IMR-90 (cell line): ENCODE data around the gene KIAA1328. TPM values are rescaled to one million over a fixed set of nuclear protein-coding genes. Genes with fewer than 3 reads are reported as not detected.

ENCODE experiments used
- ATAC-seq: fragments of 200-7000 bp; cut with Tn5 transposase; 2 replicates; pipeline ENCODE4 v1.9.1; 2020; ENCODE audit warnings: low read depth, mild to moderate bottlenecking, moderate library complexity
- BruUV-seq: library from RNA; stranded (reverse); fragments of 400-500 nt; replicated peaks from 2 replicates; lab custom pipeline; 2021; lab: Mats Ljungman, UMichigan
- CTCF ChIA-PET: fragments of 300-600 bp; formaldehyde crosslinking; extraction: SDS; loops from one replicate; lab custom pipeline; 2021; ENCODE audit warnings: antibody characterized with exemption; lab: Yijun Ruan, JAX
- POLR2A ChIA-PET: fragments of 300-600 bp; sonication (Branson Sonifier 250); formaldehyde crosslinking; loops from one replicate; lab custom pipeline; 2022; ENCODE audit warnings: antibody characterized with exemption; ENCODE audit not compliant: unreplicated experiment; lab: Charles Lee
- DNase-seq: peaks from one replicate; pipeline ENCODE4 v3.0.0; 2013
- H2AFZ ChIP-seq: replicated peaks from 2 replicates; pipeline ENCODE3; 2013; ENCODE audit warnings: low read length, mild to moderate bottlenecking; ENCODE audit not compliant: poor library complexity
- H2AK5ac ChIP-seq: 2 replicates; pipeline ENCODE4 v1.6.1; 2013; ENCODE audit warnings: low read depth, low read length, inconsistent platforms
- H2AK9ac ChIP-seq: replicated peaks from 2 replicates; pipeline ENCODE3; 2013; ENCODE audit warnings: mild to moderate bottlenecking, low read depth, low read length, moderate library complexity; ENCODE audit not compliant: poor library complexity
- H2BK120ac ChIP-seq: 2 replicates; pipeline ENCODE4 v1.6.1; 2013; ENCODE audit warnings: low read depth, low read length, inconsistent platforms
- H2BK15ac ChIP-seq: 3 replicates; pipeline ENCODE4 v1.6.1; 2013; ENCODE audit warnings: low read depth, low read length, inconsistent platforms
- H2BK20ac ChIP-seq: 2 replicates; pipeline ENCODE4 v1.6.1; 2013; ENCODE audit warnings: low read depth, mild to moderate bottlenecking, inconsistent platforms, low read length, moderate library complexity
- H2BK5ac ChIP-seq: 2 replicates; pipeline ENCODE4 v1.6.1; 2013; ENCODE audit warnings: mild to moderate bottlenecking, low read depth, low read length, inconsistent platforms; ENCODE audit not compliant: poor library complexity, severe bottlenecking
- H3K14ac ChIP-seq: replicated peaks from 2 replicates; pipeline ENCODE4 v1.6.1; 2013; ENCODE audit warnings: low read depth, low read length, inconsistent platforms
- H3K18ac ChIP-seq: 2 replicates; pipeline ENCODE4 v1.6.1; 2013; ENCODE audit warnings: low read depth, low read length, control low read depth
- H3K23ac ChIP-seq: 2 replicates; pipeline ENCODE4 v1.6.1; 2013; ENCODE audit warnings: low read depth, low read length, inconsistent platforms
- H3K27ac ChIP-seq: 2 replicates; pipeline ENCODE4 v1.5.1; 2013; ENCODE audit warnings: mild to moderate bottlenecking, control low read depth, low read length; ENCODE audit not compliant: insufficient read depth
- H3K27me3 ChIP-seq: 2 replicates; pipeline ENCODE4 v1.6.1; 2013; ENCODE audit warnings: low read length; ENCODE audit not compliant: control insufficient read depth, insufficient read depth
- H3K36me3 ChIP-seq: 2 replicates; pipeline ENCODE4 v1.6.1; 2013; ENCODE audit warnings: low read length, mixed read lengths; ENCODE audit not compliant: control insufficient read depth, insufficient read depth
- H3K4ac ChIP-seq: 2 replicates; pipeline ENCODE4 v1.6.1; 2013; ENCODE audit warnings: low read depth, low read length, inconsistent platforms
- H3K4me1 ChIP-seq: 2 replicates; pipeline ENCODE4 v1.6.1; 2013; ENCODE audit warnings: low read length, mixed read lengths; ENCODE audit not compliant: control insufficient read depth, insufficient read depth
- H3K4me2 ChIP-seq: 2 replicates; pipeline ENCODE4 v1.6.1; 2013; ENCODE audit warnings: low read depth, mild to moderate bottlenecking, control low read depth, low read length, moderate library complexity
- H3K4me3 ChIP-seq: 2 replicates; pipeline ENCODE4 v1.5.1; 2013; ENCODE audit warnings: low read depth, mild to moderate bottlenecking, control low read depth, low read length, moderate library complexity; ENCODE audit not compliant: insufficient read depth
- H3K56ac ChIP-seq: 2 replicates; pipeline ENCODE4 v1.6.1; 2013; ENCODE audit warnings: low read length, inconsistent platforms; ENCODE audit not compliant: insufficient read depth; ENCODE audit errors: extremely low read depth
- H3K79me1 ChIP-seq, 2 experiments: 2 replicates each; pipeline ENCODE4 v1.6.1; 2013; ENCODE audit warnings: low read length in 2 of 2, inconsistent platforms in 1 of 2, low read depth in 1 of 2
- H3K9ac ChIP-seq: 2 replicates; pipeline ENCODE4 v1.6.1; 2013; ENCODE audit warnings: low read depth, low read length, control low read depth
- H3K9me1 ChIP-seq: 2 replicates; pipeline ENCODE4 v1.6.1; 2013; ENCODE audit warnings: low read length, inconsistent platforms; ENCODE audit not compliant: insufficient read depth
- H3K9me3 ChIP-seq: 2 replicates; pipeline ENCODE4 v1.6.1; 2013; ENCODE audit warnings: low read length; ENCODE audit not compliant: control insufficient read depth, insufficient read depth
- H4K20me1 ChIP-seq: 2 replicates; pipeline ENCODE4 v1.6.1; 2013; ENCODE audit warnings: low read length, inconsistent platforms; ENCODE audit not compliant: insufficient read depth
- H4K5ac ChIP-seq: 2 replicates; pipeline ENCODE4 v1.6.1; 2013; ENCODE audit warnings: mild to moderate bottlenecking, low read depth, low read length, control low read depth
- H4K8ac ChIP-seq, 2 experiments: 2 replicates each; pipeline ENCODE4 v1.6.1; 2013; ENCODE audit warnings: low read depth in 2 of 2, low read length in 2 of 2, control low read depth in 1 of 2, inconsistent platforms in 1 of 2
- H4K91ac ChIP-seq: 2 replicates; pipeline ENCODE4 v1.6.1; 2013; ENCODE audit warnings: low read depth, low read length, inconsistent platforms; ENCODE audit not compliant: insufficient read depth
- CEBPB ChIP-seq: IDR thresholded peaks from 2 replicates; pipeline ENCODE4 v1.6.1; 2012; ENCODE audit warnings: low read depth, low read length, improper control_type of control experiment
- FOS ChIP-seq: fragments of 150-350 bp; IDR thresholded peaks from 2 replicates; pipeline ENCODE4 v1.6.1; 2016; ENCODE audit warnings: low read depth, low read length
- MXI1 ChIP-seq: IDR thresholded peaks from 2 replicates; pipeline ENCODE4 v1.6.1; 2012; ENCODE audit warnings: low read depth, mild to moderate bottlenecking, low read length, moderate library complexity, borderline replicate concordance
- NFE2L2 ChIP-seq: fragments of 150-350 bp; IDR thresholded peaks from 2 replicates; pipeline ENCODE4 v1.6.1; 2016; ENCODE audit warnings: low read depth, mild to moderate bottlenecking, low read length
- RAD21 ChIP-seq: IDR thresholded peaks from 2 replicates; pipeline ENCODE4 v1.6.1; 2012; ENCODE audit warnings: low read length, improper control_type of control experiment
- RCOR1 ChIP-seq: IDR thresholded peaks from 2 replicates; pipeline ENCODE4 v1.6.1; 2012; ENCODE audit warnings: mild to moderate bottlenecking, low read length, improper control_type of control experiment; ENCODE audit not compliant: insufficient replicate concordance
- RFX5 ChIP-seq: IDR thresholded peaks from 2 replicates; pipeline ENCODE4 v1.8.0; 2012; ENCODE audit warnings: low read depth, mild to moderate bottlenecking, low read length, moderate library complexity
- SMC3 ChIP-seq: fragments of 150-350 bp; IDR thresholded peaks from 2 replicates; pipeline ENCODE4 v1.6.1; 2016; ENCODE audit warnings: low read depth, mild to moderate bottlenecking, antibody characterized with exemption, low read length, moderate library complexity
- WGBS, 2 experiments: methylation state at CpG; one replicate each; pipeline versions ENCODE4 v1.1.5 to v1.1.7; 2013; ENCODE audit warnings: missing lambda C conversion rate in 2 of 2; ENCODE audit not compliant: insufficient read length in 1 of 2; ENCODE audit errors: extremely low coverage in 2 of 2; 5-methylcytosine and 5-hydroxymethylcytosine counted together
- dilution Hi-C: fragments of 300-500 bp; cut with HindIII; formaldehyde crosslinking; loops from one replicate; pipeline ENCODE4 v1.14.3; 2018; ENCODE audit warnings: low sequenced_read_pairs; ENCODE audit not compliant: unreplicated experiment
- in situ Hi-C: fragments of 300-500 bp; cut with MboI; formaldehyde crosslinking; loops from 3 replicates; pipeline ENCODE4 v1.14.3; 2019; ENCODE audit warnings: low sequenced_read_pairs, inconsistent platforms, mixed read lengths
- intact Hi-C: fragments of 100-400 bp; cut with micrococcal nuclease; formaldehyde crosslinking; loops from 2 replicates; pipeline ENCODE4 v1.10.0; 2022
- polyA plus RNA-seq, 3 experiments: library from polyadenylated mRNA; depleted of rRNA; stranded (reverse); fragments of >200 nt; gene quantifications; 2 replicates each; pipeline ENCODE4 v1.2.3, GENCODE V29; 2012; ENCODE audit warnings: low replicate concordance in 1 of 3
- total RNA-seq: library from RNA; depleted of rRNA; stranded (reverse); fragments of >200 nt; gene quantifications from 2 replicates; pipeline ENCODE4 v1.2.3, GENCODE V29; 2012
- TF ChIP-seq, protein P1 (sequence below): fragments of 150-350 bp; IDR thresholded peaks from 2 replicates; pipeline ENCODE4 v1.6.1; 2017; ENCODE audit warnings: mild to moderate bottlenecking, antibody characterized with exemption, low read length, low read depth
- TF ChIP-seq, protein P2 (sequence below): fragments of 150-350 bp; IDR thresholded peaks from 2 replicates; pipeline ENCODE4 v1.6.1; 2016; ENCODE audit warnings: low read depth, mild to moderate bottlenecking, low read length, moderate library complexity, borderline replicate concordance
- TF ChIP-seq, protein P3 (sequence below): conservative IDR thresholded peaks from 2 replicates; pipeline ENCODE4 v1.5.1; 2012; ENCODE audit warnings: mild to moderate bottlenecking, low read depth, low read length, improper control_type of control experiment

KIAA1328 gene
- total and polyA plus RNA-seq, 2 of the 4 experiments (the other 2 are of a cell fraction): 2.4 to 7.0 TPM

DNA sequence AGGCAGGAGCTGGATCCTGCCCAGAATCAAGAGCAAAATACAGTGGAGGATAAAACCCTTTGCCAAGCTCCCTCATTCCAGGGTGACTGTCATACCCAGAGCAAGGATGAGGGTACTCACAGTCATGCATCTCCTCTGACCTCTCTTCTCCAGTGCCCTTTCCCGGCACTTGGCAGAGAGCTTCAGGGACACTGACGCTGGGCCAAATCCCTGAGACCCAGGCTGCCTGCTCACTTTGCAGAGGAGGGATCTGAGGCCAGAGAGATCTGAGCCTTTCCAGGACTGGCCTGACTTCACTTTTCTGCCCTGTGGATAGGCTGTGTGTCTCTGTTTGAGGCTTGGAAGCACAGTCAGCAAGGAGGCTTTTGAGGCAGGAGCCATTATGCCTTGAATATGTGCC is 406.7 kb downstream of the KIAA1328 start:
- no peak overlapping the region for H2AK9ac ChIP-seq
- no peak overlapping the region for H2AFZ ChIP-seq
- no peaks in the 10 kb centered on the region; the same call in 1 of the 2 replicates for H3K27me3 ChIP-seq
- dilution Hi-C loops (no loop called here), intact Hi-C loops (no loop called here), in situ Hi-C loops (no loop called here)
- WGBS, 2 experiments: 100% methylated on average over 1 of the region's 2 CpGs; no CpG with 5 or more reads in 1 of the 2 experiments
- DNase-seq (no peak), ATAC-seq (no peak)
- H3K9me3 ChIP-seq: no peaks in the 10 kb centered on the region
- POLR2A ChIA-PET: no interaction called here
- H3K18ac ChIP-seq: no peak overlapping the region
- H3K9ac ChIP-seq: no peak overlapping the region
- no peak overlapping the region for H3K23ac ChIP-seq
- no peak overlapping the region for H3K14ac ChIP-seq
- H3K4me2 ChIP-seq: no peak overlapping the region
- no peak overlapping the region for H2AK5ac ChIP-seq
- no peak overlapping the region for H4K5ac ChIP-seq
- no peaks in the 10 kb centered on the region for H3K9me1 ChIP-seq
- H3K56ac ChIP-seq: no peak overlapping the region
- no peak overlapping the region for H2BK120ac ChIP-seq
- TF ChIP-seq, protein P1, sequence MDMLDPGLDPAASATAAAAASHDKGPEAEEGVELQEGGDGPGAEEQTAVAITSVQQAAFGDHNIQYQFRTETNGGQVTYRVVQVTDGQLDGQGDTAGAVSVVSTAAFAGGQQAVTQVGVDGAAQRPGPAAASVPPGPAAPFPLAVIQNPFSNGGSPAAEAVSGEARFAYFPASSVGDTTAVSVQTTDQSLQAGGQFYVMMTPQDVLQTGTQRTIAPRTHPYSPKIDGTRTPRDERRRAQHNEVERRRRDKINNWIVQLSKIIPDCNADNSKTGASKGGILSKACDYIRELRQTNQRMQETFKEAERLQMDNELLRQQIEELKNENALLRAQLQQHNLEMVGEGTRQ: no peak
- TF ChIP-seq CEBPB (no peak), FOS (no peak), SMC3 (no peak), RCOR1 (no peak), RAD21 (no peak), NFE2L2 (no peak), RFX5 (no peak), MXI1 (no peak)
- TF ChIP-seq, protein P2, sequence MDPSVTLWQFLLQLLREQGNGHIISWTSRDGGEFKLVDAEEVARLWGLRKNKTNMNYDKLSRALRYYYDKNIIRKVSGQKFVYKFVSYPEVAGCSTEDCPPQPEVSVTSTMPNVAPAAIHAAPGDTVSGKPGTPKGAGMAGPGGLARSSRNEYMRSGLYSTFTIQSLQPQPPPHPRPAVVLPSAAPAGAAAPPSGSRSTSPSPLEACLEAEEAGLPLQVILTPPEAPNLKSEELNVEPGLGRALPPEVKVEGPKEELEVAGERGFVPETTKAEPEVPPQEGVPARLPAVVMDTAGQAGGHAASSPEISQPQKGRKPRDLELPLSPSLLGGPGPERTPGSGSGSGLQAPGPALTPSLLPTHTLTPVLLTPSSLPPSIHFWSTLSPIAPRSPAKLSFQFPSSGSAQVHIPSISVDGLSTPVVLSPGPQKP: no peak
- TF ChIP-seq, protein P3, sequence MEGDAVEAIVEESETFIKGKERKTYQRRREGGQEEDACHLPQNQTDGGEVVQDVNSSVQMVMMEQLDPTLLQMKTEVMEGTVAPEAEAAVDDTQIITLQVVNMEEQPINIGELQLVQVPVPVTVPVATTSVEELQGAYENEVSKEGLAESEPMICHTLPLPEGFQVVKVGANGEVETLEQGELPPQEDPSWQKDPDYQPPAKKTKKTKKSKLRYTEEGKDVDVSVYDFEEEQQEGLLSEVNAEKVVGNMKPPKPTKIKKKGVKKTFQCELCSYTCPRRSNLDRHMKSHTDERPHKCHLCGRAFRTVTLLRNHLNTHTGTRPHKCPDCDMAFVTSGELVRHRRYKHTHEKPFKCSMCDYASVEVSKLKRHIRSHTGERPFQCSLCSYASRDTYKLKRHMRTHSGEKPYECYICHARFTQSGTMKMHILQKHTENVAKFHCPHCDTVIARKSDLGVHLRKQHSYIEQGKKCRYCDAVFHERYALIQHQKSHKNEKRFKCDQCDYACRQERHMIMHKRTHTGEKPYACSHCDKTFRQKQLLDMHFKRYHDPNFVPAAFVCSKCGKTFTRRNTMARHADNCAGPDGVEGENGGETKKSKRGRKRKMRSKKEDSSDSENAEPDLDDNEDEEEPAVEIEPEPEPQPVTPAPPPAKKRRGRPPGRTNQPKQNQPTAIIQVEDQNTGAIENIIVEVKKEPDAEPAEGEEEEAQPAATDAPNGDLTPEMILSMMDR: no peak
- BruUV-seq: no TSS peak
- no peak overlapping the region for H2BK15ac ChIP-seq
- H3K4ac ChIP-seq: no peak overlapping the region
- no peak overlapping the region for H4K8ac ChIP-seq
- no peak overlapping the region for H3K4me3 ChIP-seq
- no peak overlapping the region for H2BK5ac ChIP-seq
- no peak overlapping the region for H3K27ac ChIP-seq
- no peaks in the 10 kb centered on the region for H3K36me3 ChIP-seq
- no peaks in the 10 kb centered on the region for H3K79me1 ChIP-seq
- no peaks in the 10 kb centered on the region for H4K20me1 ChIP-seq
- CTCF ChIA-PET: no interaction called here
- H2BK20ac ChIP-seq: no peak overlapping the region
- H4K91ac ChIP-seq: no peak overlapping the region
- no peaks in the 10 kb centered on the region for H3K4me1 ChIP-seq
